Central memory CD4-positive, alpha-beta T cell (primary cell): ENCODE results near the gene KIAA1755.

ENCODE experiments used
- DNase-seq: peaks from one replicate; pipeline ENCODE4 v3.0.0; 2022

Gene KIAA1755

DNA sequence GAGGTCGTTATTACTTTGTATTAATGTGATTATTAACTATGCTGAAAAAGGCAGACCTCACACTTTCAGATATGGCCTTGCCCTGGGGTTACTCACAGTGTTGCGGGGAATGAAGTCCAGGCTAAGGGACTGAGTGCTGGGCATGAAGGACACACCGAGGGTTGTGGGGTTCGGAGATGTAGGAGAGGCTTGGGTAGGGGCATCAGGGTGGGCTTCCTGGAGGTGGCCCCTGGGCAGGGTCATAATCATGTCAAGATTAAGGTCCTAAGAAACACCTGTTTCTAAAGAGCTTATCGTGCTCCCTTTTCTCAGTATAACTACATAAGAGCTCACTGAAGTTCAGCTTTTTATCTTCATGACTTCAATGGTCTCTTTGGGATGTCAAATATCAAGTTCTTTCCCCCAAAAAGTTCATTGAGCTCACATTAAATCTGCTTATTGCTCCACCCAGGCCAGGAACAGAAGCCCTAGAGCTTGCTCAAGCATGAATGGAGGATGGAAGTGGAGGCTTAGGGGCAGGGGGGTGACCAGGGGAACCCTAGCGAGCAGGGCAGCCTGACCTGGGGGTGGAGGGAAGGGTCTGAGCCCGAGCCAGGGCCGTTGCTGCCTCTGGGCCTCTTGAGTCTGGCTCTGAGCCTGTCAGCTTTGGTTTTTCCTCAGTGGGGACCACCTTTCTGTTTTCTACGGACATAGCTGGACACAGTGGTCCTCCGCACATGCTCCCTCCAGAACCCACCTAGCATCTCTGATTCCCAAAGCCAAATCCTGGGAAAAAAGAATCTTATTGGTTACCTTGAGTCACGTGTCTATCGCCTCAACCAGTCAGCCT is 58.2 kb downstream of the KIAA1755 start:
- DNase-seq, result no peak

DNA sequence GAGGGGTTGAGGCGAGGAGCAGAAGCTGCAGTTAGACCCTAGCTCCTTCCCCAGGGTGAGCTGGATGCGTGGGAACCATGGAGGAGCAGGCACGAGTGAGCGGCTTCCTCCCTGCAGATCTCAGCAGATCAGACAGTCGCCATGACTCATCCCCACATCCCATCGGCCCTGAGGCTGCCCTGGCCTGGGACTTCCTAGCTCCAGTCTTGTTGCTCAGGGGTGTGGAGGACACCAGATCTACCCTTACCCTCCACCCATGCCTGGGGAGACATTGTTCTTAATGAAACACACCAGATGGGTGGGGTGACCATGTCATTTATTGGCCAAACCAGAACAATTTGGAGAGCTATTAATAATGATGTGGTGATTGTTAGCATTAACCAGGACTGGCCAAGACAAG is 59.2 kb downstream of the KIAA1755 start:
- DNase-seq, result no peak

DNA sequence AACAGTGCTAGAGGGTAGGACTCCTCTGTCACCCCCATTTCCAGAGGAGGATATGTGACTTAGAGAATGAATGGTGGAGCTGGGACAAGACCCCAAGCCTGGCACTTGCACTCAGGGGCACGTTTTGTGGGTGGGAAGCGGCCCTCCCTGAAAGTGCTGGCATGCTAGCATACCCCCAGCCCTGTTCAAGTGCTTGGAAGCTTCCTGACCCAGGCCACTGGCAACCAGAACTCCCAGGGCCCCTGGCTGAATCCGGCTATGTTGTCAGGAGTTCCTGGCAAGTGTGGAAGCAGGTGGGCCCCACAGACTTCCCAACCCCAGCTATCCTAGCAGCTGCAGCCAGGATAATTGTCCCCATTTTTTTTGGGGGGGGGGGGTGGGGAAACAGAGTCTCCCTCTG is 59.9 kb downstream of the KIAA1755 start:
- no peak for DNase-seq

DNA sequence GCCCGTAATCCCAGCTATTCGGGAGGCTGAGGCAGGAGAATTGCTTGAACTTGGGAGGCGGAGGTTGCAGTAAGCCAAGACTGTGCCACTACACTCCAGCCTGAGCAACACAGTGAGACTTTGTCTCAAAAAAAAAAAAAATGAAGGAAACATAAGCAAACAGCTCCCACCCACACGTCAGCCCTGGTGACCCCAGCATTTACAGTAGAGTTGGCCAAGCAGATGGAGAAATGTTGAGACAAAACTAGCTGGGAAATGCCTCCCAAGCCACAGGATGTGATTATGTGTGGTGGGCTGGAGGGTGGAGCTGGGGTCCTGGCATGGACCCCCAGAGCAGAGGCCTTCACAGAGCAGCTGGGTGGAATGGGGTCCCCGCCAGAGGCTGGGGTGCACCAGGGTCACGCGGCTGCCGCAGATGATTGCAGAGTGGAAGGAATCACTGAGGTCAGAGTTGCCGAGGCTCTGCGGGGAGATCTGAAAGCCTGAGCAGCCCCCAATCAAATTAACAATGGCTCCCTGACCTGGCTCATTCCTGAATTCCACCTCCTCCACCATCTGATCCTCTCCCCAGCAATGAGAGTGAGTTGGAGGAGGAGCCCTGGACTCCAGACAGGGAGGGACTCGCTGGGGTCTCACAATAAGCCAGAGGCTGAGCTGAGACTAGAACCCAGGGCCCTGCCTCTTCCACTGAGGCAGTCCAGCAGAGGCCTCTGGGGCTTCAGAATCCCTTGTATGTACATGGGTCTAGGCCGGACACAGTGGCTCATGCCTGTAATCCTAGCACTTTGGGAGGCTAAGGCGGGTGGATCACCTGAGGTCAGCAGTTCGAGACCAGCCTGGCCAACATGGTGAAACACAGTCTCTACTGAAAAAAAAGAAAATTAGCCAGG is 60.8 kb downstream of the KIAA1755 start:
- no peak for DNase-seq

DNA sequence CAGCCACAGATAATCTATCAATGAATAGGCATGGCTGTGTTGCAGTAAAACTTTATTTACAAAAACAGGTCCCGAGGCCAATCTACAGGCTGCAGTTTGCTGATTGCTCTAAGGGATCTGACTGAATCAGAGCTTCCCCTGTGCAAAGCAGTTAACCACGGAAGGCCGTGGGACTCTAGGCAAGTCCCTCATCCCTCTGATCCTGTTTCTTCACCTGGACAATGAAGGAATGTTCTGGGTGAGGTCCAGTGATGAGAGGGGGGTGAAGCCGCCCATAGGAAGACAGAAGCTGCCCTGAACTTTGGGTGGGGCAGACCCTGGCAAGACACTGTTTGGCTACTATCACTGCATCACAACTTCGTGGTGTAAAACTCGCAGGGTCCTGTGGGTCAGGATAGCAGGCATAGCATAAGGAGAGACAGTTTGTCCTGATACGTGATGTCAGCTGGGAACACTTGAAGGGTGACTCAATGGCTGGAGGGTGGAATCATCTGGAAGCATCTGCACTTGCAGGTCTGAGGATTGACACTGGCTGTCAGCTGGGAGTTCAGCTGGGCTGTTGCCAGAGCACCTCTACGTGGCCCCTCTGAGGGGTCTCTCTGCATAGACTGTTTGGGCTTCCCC is 62.2 kb downstream of the KIAA1755 start:
- no peak for DNase-seq

DNA sequence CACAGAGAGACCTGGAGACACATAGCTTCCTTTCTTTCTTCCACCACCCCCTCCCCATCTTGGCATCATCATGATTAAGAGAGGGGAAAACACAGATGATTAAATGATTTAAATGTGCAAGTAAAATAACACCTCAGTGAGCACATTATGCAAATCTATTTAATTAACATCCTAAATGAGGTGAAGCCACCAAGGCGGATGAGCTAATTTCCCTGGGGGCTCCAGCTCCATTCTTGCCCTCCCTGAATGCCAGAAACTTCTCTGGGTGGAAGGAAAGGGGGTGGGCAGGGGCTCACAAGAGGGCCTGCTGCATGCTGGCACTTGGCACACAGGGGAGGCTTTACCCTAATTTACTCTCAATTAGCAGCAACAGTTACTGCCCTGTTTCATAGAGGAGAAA is 62.9 kb downstream of the KIAA1755 start:
- no peak for DNase-seq

DNA sequence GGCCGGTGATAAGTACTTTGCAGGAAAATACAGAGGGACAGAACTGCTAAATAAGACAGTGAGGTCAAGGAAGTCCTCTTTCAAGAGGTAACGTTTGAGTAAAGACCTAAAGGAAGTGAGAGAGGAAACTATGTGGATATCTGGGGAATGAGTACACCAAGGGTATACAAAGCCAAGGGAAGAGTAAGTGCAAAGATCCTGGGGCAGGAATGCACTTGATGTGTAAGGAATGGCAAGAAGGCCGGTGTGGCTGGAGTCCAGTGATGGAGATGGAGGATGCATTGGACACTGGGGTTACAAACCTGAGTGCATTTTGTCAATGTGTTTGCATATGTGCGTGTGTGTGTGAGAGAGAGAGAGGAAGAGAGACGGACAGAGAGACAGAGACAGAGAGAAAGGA is 63.3 kb downstream of the KIAA1755 start:
- no peak for DNase-seq

DNA sequence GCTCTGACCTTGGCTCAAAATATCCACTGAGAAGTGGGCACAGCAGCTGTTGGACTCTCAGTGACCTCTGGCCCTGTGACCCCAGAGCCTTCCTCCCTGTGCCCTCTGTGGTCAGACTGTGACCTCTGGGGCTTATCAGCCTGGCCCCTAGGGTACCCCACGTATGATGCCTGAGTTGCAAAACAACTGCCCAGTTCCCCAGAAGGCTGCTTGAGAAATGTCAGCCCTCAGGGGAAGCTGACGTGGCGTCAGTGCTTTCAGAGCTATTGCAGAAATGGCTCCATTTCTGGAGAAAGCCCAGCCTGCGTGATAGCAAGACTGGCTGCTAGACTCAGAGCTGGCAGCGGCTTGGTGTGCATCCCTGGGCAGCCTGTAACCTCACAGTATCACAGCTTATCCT is 63.9 kb downstream of the KIAA1755 start:
- DNase-seq, result no peak

DNA sequence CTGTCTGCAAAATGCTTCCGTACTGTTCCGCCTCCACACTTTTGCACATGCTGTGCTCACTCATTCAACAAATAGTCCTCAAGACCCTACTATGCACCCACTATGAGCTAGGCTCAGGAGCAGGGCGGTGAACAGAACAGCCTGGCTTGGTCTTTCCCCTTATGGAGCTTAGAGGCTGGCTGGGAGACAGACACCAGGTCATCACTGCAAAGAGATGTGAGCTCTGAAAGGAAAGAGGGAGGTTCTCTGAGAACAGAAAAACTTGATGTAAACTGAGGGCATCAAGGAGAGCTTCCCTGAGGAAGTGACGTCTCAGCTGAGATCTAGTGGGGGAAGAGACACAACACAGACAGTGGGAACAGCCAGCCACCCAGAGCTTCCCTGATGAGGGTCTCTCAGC is 64.5 kb downstream of the KIAA1755 start:
- DNase-seq, result no peak

DNA sequence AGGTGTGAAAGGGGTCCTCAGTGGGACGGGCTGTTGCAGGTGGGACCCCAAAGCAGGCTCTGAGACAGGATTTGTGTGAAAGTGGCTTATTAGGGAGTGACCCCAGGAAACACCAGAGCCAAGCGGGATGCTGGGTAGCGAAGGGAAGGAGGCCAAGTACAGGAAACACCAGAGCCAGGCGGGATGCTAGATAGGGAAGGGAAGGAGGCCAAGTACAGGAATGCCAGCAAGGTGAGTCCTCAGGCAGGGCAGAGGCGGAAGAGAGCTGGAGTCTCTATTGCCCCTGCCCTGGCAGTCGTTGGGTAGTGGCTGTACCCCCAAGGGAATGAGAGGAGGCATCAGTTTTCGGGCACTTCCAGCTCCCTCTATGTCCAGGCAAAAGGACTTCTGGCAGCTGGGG is 65.0 kb downstream of the KIAA1755 start:
- DNase-seq, result no peak

DNA sequence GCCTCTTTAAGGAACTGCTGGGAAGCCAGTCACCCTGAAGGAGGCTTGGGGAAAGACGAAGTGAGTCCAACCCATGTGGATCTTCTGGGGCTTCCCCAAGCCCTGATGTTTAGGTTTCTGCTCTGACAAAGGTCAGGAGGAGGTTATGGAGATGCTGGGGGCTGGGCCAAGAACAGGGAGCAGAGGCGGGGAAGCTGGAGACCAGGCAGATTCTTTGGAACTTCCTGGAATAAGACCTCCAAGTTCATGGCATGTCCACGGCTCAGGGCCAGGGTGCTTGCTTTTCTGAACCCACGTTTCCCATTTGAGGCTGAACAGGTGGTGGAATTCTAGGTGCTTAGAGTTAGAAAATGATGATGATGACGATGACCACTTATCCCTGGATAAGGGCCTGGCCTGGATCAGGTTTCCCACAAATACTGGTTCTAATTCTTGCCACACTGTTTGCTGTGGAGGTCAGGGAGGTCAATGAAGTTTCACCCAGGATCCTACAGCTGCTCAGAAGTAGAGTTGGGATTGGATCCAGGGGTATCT is 65.5 kb downstream of the KIAA1755 start:
- no peak for DNase-seq

DNA sequence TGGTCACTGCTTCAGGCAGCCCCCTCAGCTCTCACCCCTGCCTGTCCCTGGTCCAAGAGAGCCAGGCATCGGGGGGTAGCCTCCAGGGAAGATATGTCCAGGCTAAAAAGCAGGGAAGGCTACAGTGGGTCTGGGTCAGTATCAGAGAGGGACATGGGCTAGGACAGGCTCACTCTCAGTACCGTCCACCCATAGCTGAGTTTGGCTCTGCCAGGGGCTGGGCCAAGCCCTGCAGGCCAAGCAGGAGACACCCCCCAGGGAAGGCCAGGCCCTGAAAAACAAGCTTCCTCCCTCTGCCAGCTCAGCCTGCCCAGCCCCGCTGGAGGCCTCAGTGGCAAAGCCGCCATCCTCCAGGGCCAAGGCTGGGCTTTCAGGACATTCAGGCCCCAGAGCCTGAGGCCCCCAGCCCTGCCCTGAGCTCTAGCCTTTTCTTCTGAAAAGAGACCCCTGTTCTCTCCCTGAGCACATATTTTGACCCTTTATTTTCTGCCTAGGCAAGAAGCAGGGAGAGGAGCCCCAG is 66.9 kb downstream of the KIAA1755 start:
- no peak for DNase-seq

DNA sequence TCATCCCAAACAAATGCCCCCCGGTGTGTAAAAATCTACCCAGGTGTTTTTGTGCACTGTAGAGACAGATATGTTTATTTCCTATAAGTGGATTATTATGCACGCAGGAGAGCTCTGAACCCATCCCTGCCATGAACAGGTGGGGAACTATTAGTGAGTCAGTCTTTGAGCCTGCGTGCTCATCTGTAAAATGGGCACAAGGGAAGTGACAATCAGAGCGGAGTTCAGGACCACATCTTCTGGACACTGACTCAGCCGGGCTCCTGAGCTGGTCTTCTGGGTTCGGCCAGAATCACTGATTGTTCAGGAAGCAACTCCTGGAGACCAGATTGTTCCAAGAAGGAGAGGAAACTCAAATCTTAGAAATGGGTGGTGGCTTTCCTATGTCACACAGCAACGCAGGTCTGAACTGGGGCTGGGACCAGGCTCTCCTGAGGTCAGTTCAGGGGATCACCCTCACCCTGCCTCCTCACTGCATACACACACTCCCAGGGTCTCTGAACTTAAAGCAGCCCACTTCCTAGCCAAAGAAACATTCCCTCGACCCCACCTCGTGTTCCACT is 68.1 kb downstream of the KIAA1755 start:
- no peak for DNase-seq

DNA sequence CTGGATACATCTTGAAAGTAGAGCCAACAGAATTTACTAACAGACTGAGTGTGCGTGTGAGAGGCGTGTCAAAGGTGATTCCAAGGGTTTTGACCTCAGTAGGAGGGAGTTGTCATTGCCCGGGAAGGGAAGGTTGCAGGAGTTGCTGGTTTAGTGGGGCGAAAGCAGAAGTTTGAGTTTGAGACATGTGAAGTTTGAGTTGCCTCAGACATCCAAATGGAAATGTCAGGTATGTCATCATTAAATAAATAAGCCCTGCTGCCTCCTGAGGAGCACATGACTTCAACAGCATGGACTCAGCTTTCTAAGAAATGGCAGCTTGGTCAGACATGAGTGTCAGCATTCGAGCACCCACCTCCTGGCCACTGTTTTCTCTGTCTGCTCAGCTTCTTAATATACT is 68.9 kb downstream of the KIAA1755 start:
- no peak for DNase-seq

DNA sequence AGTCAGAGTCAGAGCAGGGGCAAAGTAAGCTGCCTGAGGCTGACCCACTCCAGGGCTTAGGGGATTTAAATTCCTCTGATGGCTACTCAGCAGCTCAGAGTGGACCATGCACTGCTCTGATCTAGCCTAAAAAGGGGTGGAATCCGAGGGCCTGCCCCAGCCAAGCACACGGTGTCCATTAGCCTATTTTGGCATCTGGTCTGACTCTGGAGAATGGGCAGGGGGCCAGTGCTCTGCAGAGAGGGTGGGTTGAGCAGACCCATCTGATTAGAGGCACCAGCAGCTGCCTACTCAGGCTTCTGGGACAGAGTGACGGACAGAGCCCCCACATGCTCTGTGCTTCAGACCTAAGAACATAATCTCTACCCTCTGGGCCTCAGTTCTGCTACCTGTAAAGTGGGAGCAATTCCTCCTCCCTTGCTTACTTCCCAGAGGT is 69.6 kb downstream of the KIAA1755 start:
- DNase-seq, result no peak

DNA sequence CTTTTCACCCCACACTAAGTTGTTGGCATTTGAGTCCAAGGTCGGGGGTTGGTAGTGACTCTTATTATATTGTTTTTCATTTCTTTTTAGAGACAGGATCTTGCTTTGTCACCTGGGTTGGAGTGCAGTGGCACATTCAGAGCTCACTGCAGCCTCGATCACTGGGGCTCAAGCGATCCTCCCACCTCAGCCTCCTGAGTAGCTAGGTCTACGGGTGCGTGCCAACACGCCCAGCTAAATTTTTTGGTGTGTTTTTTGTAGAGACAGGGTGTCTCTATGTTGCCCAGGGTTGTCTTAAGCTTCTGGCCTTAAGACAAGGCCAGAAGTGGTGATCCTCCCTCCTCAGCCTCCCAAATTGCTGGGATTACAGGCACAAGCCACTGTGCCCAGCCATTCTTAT is 70.4 kb downstream of the KIAA1755 start:
- no peak for DNase-seq

DNA sequence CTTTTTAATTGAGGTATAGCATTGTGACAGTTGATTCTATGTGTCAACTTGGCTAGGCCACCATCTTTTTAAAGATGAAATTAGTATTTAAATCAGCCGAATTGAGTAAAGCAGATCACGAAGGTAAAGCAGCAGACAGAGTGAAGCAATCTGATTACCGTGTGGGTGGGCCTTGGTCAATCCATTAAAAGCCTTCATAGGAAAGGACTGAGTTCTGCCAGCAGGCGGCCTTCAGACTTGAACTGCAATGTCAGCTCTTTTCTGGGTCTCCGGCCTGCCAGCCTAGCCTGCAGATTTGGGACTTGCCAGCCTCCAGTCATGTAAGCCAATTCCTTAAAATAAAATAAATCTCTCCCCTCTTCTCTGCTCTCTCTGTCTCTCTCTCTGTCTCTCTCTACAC is 73.0 kb downstream of the KIAA1755 start:
- no peak for DNase-seq

DNA sequence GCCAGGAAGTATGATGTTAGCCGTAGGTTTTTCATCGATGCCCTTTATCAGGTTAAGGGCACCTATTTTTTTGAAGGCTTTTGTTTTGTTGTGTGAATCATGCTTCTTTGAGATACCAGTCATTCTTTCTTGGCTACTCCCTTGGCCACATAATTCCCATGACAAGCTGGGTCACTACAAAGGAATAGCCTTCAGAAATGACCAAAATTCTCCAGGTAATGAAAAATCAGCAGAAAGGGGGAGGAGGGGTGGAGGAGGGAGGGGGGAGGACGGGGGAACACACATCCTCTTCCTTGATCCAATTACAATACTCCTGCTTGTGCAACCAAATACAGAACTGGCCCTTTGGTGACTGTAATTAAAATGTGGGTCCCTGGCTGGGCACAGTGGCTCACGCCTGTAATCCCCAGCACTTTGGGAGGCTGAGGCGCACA is 73.7 kb downstream of the KIAA1755 start:
- DNase-seq, result no peak

DNA sequence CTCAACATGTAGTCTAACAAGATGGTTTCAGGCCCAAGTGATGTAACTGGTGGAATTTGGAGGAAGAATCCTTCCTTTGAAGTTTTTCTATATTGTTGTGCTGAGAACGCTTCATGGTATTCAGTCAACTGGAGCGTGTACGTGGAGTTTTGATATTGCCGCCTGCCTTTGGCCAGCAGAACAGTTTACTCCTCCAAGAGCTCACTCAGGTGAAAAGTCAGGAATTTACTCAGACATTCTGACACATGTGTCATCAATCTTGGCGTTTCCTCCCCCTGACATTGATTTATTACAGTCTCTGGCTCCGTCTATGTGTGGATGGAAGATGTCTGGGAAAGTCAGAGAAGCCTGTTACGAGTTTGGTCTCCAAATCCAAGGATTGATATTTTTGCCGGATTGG is 76.4 kb downstream of the KIAA1755 start:
- no peak for DNase-seq

DNA sequence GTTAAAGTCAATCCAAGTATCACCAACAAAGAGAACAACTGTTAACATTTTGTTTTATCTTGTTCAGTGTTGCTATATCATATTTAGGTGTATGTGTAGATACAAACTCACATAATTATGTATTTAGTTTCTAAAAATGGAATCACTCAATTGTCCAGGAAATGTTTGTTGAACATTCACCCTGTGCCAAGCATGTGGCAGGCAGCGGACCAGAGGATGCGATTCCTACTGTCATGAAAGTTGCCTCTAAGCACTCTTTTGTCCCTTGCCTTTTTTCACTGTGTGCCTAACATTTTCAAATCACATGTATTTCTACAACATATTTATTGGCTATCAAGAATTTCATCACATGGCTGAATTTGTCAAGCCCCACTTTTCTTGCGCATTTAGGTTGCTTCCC is 78.6 kb downstream of the KIAA1755 start:
- no peak for DNase-seq

DNA sequence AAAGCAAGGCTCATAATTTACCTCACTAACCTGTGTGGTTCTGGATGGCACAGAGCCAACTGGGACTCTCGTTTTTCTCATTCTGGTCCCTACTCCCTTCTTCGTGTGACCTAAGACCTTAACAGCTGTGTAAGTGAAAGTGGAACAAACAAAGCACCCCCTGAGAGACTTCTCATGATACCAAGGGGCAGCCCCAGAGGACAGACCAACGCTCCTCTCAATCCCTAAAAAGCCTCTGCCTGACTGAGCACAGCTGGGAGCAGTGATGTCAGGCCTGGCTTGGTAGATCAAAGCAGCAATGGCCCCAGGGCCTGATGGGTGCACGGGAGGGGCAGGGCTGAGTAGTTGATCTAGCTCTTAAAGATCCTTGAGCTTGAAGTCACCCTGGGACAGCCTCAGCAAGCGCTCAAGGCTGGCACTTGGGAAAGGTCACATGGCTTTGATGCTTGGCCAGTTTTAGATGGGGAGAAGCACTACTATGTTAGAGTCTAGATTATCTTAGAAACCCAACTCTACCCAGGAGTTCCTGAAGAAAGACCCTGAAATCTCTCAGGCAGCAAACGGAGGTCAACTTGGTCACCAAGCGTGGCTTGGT is 79.2 kb downstream of the KIAA1755 start:
- DNase-seq, result no peak

DNA sequence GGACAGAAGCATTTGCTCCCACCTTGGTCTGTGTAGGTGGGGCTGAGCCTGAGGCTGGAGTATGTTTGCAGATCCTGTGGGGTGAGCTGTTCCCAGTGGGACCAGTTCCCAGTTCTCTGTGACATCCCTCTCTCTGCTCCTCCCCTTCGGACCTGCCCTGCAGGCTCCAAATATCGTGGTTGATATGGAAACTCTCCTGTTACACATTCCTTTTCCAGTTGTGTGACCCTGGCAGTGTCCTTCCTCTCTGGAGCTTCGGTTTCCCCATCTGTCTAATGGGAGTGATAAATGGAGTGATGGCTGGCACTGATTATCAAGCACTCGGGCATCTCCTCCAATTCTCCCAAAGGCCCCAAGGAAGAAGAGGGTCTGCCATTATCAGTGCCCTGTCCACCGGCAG is 79.8 kb downstream of the KIAA1755 start:
- no peak for DNase-seq
